ENCODE data around the gene EPHA3.

DNA sequence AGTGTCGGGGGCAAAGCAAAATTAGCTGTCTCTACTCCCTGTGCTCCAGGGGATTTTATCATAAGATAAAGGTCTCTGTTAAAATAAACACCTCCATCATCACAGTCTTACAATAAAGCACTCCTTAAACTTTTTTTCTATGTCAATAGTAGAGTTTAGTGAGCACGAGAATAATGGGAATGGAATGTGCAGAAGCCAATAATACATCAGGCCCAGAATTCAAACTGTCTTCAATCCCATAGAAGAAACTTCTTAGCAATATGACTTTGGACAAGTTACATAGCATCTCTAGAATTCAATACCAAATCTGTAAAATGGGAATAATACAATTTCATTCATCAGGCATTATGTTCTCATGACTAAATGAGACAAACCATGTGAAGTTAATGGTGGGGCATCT is 49.0 kb upstream of the EPHA3 start:
- no peak for TF ChIP-seq GATA2 (IDR thresholded peaks at IDR 0.05; ENCODE audit: low read depth, low read length)
- no peak for TF ChIP-seq GATA3 (IDR thresholded peaks at IDR 0.05; ENCODE audit: low read depth, low read length)

Data from SH-SY5Y (cell line).